Measurements from ENCODE around the gene CALY. TPM values are rescaled to one million over a fixed set of nuclear protein-coding genes. Genes with fewer than 3 reads are reported as not detected.
A peak's percentile ranks its signal among the peaks of the same experiment; 100 is the strongest.

CALY gene
- total RNA-seq, 3 donors from 2014 or later = 1.1 to 7.5 TPM; not detected in 1

DNA sequence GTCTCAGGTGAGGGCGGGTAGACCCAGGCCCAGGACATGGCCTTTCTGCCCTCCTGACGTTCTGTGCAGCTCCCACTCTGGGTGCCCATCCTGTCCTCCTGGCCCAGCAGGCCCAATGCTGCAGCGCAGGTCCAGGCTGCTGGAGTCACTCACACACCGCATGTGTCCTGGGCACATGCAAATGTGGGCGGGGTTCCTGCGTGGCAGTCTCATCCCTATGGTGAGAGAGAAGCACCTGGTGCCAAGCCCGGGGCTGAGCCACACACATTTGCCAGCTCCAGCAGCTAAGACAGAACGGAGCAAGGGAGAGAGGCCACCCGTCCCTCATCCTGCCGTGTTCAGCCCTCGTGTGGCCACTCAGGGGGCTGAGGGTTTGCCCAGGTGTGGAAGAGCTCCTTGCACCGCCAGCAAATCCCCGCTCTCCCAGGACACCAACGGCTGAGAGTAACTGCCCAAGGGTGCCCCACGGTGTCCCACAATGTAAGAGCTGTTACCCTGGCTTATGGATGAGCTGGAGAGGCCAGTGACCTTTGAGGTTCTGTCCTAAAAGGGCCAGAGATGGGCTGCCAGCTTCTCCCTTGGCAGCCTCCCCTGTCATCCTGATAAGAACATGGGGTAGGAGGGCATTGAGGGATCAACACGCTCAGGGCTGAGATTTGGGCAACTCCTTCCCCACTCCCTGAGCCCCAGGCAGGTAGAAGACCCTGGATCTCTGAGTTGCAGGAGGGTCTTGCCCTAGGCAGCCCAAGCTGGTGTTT lies 16.7 kb upstream of the CALY start:
- peak in 1 of 3 donors; percentile 32 for DNase-seq
- intact Hi-C loops (cut with DNase I, micrococcal nuclease) = no loop called here
- Histone ChIP-seq H3K9me3 (no peaks in the 10 kb centered on the region), H3K4me3 (no peak overlapping the region), H3K36me3 (ENCODE audit: low read depth) (no peaks in the 10 kb centered on the region), H3K4me1 (ENCODE audit: low read depth) (peaks cover 9% of the 10 kb centered on the region)
- no peak for ATAC-seq
- TF ChIP-seq, protein P1, sequence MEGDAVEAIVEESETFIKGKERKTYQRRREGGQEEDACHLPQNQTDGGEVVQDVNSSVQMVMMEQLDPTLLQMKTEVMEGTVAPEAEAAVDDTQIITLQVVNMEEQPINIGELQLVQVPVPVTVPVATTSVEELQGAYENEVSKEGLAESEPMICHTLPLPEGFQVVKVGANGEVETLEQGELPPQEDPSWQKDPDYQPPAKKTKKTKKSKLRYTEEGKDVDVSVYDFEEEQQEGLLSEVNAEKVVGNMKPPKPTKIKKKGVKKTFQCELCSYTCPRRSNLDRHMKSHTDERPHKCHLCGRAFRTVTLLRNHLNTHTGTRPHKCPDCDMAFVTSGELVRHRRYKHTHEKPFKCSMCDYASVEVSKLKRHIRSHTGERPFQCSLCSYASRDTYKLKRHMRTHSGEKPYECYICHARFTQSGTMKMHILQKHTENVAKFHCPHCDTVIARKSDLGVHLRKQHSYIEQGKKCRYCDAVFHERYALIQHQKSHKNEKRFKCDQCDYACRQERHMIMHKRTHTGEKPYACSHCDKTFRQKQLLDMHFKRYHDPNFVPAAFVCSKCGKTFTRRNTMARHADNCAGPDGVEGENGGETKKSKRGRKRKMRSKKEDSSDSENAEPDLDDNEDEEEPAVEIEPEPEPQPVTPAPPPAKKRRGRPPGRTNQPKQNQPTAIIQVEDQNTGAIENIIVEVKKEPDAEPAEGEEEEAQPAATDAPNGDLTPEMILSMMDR (IDR thresholded peaks at IDR 0.05) = no peak

DNA sequence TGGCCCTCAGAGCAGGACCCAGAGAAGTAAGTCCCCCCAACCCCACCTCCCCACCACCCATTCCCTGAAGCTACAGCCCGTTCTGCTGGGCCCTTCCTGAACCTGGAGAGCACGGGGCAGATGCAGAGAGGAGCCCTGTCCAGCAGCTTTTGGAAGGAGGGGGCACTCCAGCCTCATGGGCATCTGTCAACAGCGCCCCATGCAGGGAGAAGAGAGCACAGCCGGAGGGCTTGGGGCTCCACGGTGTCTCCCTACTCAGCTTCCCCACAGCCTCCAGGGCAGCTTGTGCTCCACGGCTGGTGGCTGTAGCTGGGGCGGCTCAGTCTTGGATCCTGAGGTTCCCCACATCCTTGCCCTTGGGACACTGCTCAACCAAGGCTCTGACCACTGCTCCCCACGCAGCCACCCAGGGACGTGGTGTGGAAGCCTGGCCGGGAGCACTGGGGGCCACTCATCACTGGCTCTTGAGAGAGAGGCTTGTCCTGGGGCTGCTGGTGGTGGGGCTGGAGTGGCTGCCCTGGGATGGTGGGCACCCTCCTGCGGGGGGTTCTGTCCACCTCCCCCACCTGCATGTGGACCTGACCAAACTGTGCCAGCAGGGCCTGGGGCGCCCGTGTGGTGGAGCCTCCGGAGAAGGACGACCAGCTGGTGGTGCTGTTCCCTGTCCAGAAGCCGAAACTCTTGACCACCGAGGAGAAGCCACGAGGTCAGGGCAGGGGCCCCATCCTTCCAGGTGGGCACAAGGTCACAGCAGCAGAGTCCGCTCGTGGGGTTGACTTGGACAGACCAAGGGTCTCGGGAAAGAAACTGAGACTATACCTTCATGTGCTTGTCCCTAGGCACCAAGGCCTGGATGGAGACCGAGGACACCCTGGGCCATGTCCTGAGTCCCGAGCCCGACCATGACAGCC lies 15.0 kb upstream of the CALY start:
- Histone ChIP-seq H3K9me3 (no peaks in the 10 kb centered on the region), H3K4me3 (no peak overlapping the region), H3K4me1 (ENCODE audit: low read depth) (peaks cover 6% of the 10 kb centered on the region), H3K36me3 (ENCODE audit: low read depth) (no peaks in the 10 kb centered on the region)
- peak in 1 of 3 donors; percentile 24 for DNase-seq
- TF ChIP-seq, protein P1 (IDR thresholded peaks at IDR 0.05) = no peak
- no peak for ATAC-seq
- intact Hi-C loops (cut with DNase I, micrococcal nuclease) = no loop called here

DNA sequence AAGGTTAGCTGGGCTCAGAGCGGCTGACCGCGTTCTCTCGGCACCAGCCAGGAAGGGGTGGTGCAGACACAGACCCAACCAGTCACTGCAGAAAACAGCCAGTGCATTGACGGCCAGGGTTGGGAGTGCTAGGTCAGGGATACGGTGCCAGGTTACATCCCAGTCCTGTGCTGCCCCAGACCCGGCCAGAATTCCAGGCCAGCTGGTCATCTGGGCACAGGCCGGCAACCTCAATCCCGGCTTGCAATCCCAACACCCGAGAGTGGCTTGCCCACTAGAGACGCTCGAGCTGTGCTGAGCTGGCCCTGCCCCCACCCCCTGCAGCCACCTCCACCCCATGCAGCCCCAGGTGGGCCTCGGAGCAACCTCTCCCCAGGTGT lies 14.2 kb upstream of the CALY start:
- intact Hi-C loops (cut with DNase I, micrococcal nuclease) = no loop called here
- Histone ChIP-seq H3K36me3 (ENCODE audit: low read depth) (no peaks in the 10 kb centered on the region), H3K9me3 (no peaks in the 10 kb centered on the region), H3K4me3 (no peak overlapping the region), H3K4me1 (ENCODE audit: low read depth) (peaks cover 7% of the 10 kb centered on the region)
- TF ChIP-seq, protein P1 (IDR thresholded peaks at IDR 0.05) = no peak
- peak in 1 of 3 donors; percentile 22 for DNase-seq
- ATAC-seq = no peak

DNA sequence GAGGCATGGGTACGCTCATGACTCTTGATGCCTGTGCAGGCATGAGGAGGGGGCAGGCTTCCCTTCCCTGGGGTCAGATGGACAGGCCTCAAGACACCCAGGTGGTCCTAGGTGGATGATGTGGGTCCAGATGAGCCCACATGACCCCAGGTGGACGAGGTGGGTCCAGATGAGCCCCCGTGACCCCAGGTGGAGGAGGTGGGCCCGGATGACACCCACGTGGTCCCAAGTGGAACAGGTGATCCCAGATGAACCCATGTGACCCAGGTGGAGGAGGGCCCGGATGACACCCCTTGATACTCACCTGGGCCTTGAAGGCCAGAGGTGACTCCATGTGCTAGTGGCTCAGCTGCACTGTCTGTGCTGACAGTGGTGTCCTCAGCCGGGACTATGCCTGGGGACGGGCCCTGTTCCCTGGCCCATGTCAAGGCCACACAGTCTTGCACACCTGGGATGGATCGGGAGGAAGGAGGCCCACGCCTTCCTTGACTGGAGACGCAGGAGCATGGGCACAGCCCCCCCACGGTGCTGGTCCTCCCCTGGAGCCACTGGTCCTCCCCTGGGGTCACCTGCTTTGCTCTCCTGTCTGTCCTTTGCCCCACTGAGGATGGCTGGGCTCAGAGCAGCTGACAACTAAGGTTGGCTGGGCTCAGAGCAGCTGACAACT lies 13.7 kb upstream of the CALY start:
- TF ChIP-seq, protein P1 (IDR thresholded peaks at IDR 0.05) = no peak
- no peak overlapping the region for H3K4me3 ChIP-seq
- H3K36me3 ChIP-seq (ENCODE audit: low read depth) = no peaks in the 10 kb centered on the region
- intact Hi-C loops (cut with DNase I, micrococcal nuclease) = no loop called here
- H3K4me1 ChIP-seq (ENCODE audit: low read depth) = peaks cover 7% of the 10 kb centered on the region
- no peaks in the 10 kb centered on the region for H3K9me3 ChIP-seq
- DNase-seq = peak in 1 of 3 donors; percentile 25
- ATAC-seq = no peak

DNA sequence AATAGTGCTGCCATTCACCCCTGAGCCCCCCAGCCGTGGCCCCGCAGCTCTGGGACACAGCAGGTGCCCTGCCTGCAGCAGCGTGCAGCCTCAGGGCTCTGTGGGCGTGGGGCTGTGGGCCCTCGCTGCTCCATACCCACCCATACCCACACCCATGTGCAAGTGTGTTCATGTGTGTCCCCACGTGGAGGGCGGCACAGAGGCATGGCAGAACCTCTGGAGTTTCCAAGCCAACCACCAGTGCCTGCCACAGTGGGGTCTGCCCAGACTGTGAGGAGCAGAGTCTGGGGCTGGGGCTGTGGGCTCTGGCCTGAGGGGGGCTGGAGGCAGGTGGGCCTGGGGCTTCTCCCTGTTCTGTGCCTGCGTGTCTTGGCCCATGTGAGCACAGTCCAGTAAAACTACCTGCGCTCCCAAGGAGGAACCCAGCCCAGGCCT lies 12.9 kb upstream of the CALY start:
- no peaks in the 10 kb centered on the region for H3K36me3 ChIP-seq (ENCODE audit: low read depth)
- peaks cover 7% of the 10 kb centered on the region for H3K4me1 ChIP-seq (ENCODE audit: low read depth)
- DNase-seq (peak in 1 of 3 donors; percentile 28), ATAC-seq (no peak)
- no peak overlapping the region for H3K4me3 ChIP-seq
- TF ChIP-seq, protein P1 (IDR thresholded peaks at IDR 0.05) = no peak
- intact Hi-C loops (cut with DNase I, micrococcal nuclease) = no loop called here
- no peaks in the 10 kb centered on the region for H3K9me3 ChIP-seq

Measured in mucosa of descending colon (tissue), 3 donors.